A673 (cell line): ENCODE data around the gene ANKRD30B. TPM values are rescaled to one million over a fixed set of nuclear protein-coding genes. Genes with fewer than 3 reads are reported as not detected.
"Not testable (repeated sequence)": the region's sequence is repeated elsewhere in the genome, so short reads cannot be mapped to it uniquely, and the experiment has no call there.

Experiments
- BruUV-seq: library from RNA; stranded (reverse); fragments of 400-500 nt; replicated peaks from 2 replicates; lab custom pipeline; 2021; lab: Mats Ljungman, UMichigan
- CTCF ChIA-PET: fragments of 300-600 bp; sonication (Branson Sonifier 250); formaldehyde crosslinking; loops from one replicate; lab custom pipeline; 2022; ENCODE audit warnings: antibody characterized with exemption; lab: Charles Lee
- POLR2A ChIA-PET: fragments of 300-600 bp; sonication (Branson Sonifier 250); formaldehyde crosslinking; loops from one replicate; lab custom pipeline; 2022; ENCODE audit warnings: antibody characterized with exemption; ENCODE audit not compliant: low non-redundant PET; lab: Charles Lee
- DNase-seq: peaks from one replicate; pipeline ENCODE4 v3.0.0-alpha.2; 2015; ENCODE audit warnings: low spot score
- H3K27ac ChIP-seq: fragments of 200-600 bp; sonication (generic); 2 replicates; pipeline ENCODE4 v1.5.1; 2016; ENCODE audit warnings: mixed run types, low read depth, mild to moderate bottlenecking, mixed read lengths, antibody characterized with exemption, low read length; ENCODE audit not compliant: poor library complexity, severe bottlenecking
- H3K27me3 ChIP-seq: fragments of 200-600 bp; sonication (generic); replicated peaks from 2 replicates; pipeline ENCODE4 v1.6.1; 2017; ENCODE audit warnings: mixed run types, low read depth, mild to moderate bottlenecking, mixed read lengths, antibody characterized with exemption, low read length; ENCODE audit not compliant: insufficient read depth, poor library complexity
- H3K36me3 ChIP-seq: fragments of 200-600 bp; sonication (generic); 2 replicates; pipeline ENCODE4 v1.6.1; 2016; ENCODE audit warnings: mixed run types, mild to moderate bottlenecking, mixed read lengths, antibody characterized with exemption, low read length; ENCODE audit not compliant: insufficient read depth, poor library complexity, severe bottlenecking
- H3K4me1 ChIP-seq: fragments of 200-600 bp; sonication (generic); 2 replicates; pipeline ENCODE4 v1.6.1; 2017; ENCODE audit warnings: mixed run types, mild to moderate bottlenecking, mixed read lengths, antibody characterized with exemption, low read length; ENCODE audit not compliant: insufficient read depth, poor library complexity, severe bottlenecking
- H3K4me3 ChIP-seq: fragments of 200-600 bp; sonication (generic); 2 replicates; pipeline ENCODE4 v1.5.1; 2016; ENCODE audit warnings: low read depth, mixed run types, mild to moderate bottlenecking, mixed read lengths, low read length; ENCODE audit not compliant: poor library complexity, severe bottlenecking
- H3K9me3 ChIP-seq: fragments of 200-600 bp; sonication (generic); 2 replicates; pipeline ENCODE4 v1.6.1; 2016; ENCODE audit warnings: mixed run types, low read depth, mild to moderate bottlenecking, mixed read lengths, antibody characterized with exemption, low read length; ENCODE audit not compliant: poor library complexity, severe bottlenecking
- CTCF ChIP-seq: fragments of 300-800, 200-600 bp; sonication (generic); conservative IDR thresholded peaks from 2 replicates; pipeline ENCODE4 v1.5.1; 2017; ENCODE audit warnings: low read depth, mild to moderate bottlenecking, antibody characterized with exemption, low read length, moderate library complexity, mixed read lengths
- EZH2 ChIP-seq: fragments of 200-600 bp; sonication (generic); IDR thresholded peaks from 2 replicates; pipeline ENCODE4 v1.6.1; 2017; ENCODE audit warnings: borderline replicate concordance, low read depth, mild to moderate bottlenecking, mixed read lengths, antibody characterized with exemption, low read length; ENCODE audit not compliant: poor library complexity, severe bottlenecking
- intact Hi-C: fragments of 100-400 bp; cut with micrococcal nuclease; formaldehyde crosslinking; loops from one replicate; pipeline ENCODE4 v1.10.0; 2022; ENCODE audit not compliant: unreplicated experiment
- microRNA-seq: library from miRNA; unstranded; fragments of <30 nt; microRNA quantifications from one replicate; pipeline ENCODE4 v1.2.0, GENCODE V29; 2021
- total RNA-seq: library from RNA; stranded (reverse); gene quantifications from 2 replicates; pipeline ENCODE4 v1.2.3, GENCODE V29; 2021

The ANKRD30B gene
- total RNA-seq, 1 experiment from 2014 or later = not detected

GRCh38 chr18:14868825-14869224, 120.9 kb downstream of the ANKRD30B start:
- H3K4me1 ChIP-seq, DNase-seq, H3K27me3 ChIP-seq, H3K9me3 ChIP-seq, CTCF ChIA-PET, H3K4me3 ChIP-seq, POLR2A ChIA-PET, H3K27ac ChIP-seq, H3K36me3 ChIP-seq, intact Hi-C loops, BruUV-seq: not testable (repeated sequence)

- H3K36me3 ChIP-seq, DNase-seq, H3K27me3 ChIP-seq, CTCF ChIA-PET, H3K4me3 ChIP-seq, H3K27ac ChIP-seq, H3K9me3 ChIP-seq, intact Hi-C loops, BruUV-seq, POLR2A ChIA-PET, H3K4me1 ChIP-seq: not testable (repeated sequence)
Measured at GRCh38 chr18:14878826-14879225, 130.9 kb downstream of the ANKRD30B start.

- no peak for DNase-seq
- CTCF ChIA-PET = no interaction called here
- peaks cover 16% of the 10 kb centered on the region for H3K9me3 ChIP-seq
- no peaks in the 10 kb centered on the region for H3K27me3 ChIP-seq
- H3K36me3 ChIP-seq = no peaks in the 10 kb centered on the region
- no peaks in the 10 kb centered on the region for H3K4me1 ChIP-seq
- H3K4me3 ChIP-seq = no peak overlapping the region
- intact Hi-C loops = no loop called here
- H3K27ac ChIP-seq = no peak overlapping the region
- POLR2A ChIA-PET = no interaction called here
- TF ChIP-seq CTCF (no peak), EZH2 (no peak)
- no TSS peak for BruUV-seq
Measured at GRCh38 chr18:14900435-14900834, 152.5 kb downstream of the ANKRD30B start.

Small RNA genes lying within 50 kb of the gene (microRNA-seq; reads per million reads assigned to microRNA genes)
- not detected for gene MIR3156-2

Other genes starting within 250 kb of the ANKRD30B start
- not detected in 2 replicates for gene POTEC, start 204.6 kb upstream of the ANKRD30B start, total RNA-seq